Central memory CD4-positive, alpha-beta T cell (primary cell): ENCODE data around the gene SCAF8.

Experiments
- DNase-seq: peaks from one replicate; pipeline ENCODE4 v3.0.0; 2022

Gene SCAF8

GRCh38 chr6:154840363-154840762 lies 107.1 kb downstream of the SCAF8 start:
- DNase-seq, result no peak

GRCh38 chr6:154841109-154841508 lies 107.9 kb downstream of the SCAF8 start:
- DNase-seq, result no peak

GRCh38 chr6:154842833-154843232 lies 109.6 kb downstream of the SCAF8 start:
- DNase-seq, result no peak

- DNase-seq, result no peak
These were observed 114.1 kb downstream of the SCAF8 start for GRCh38 chr6:154847318-154847717.

- DNase-seq, result no peak
These were observed 115.4 kb downstream of the SCAF8 start for GRCh38 chr6:154848580-154848979.

- no peak for DNase-seq
These were observed 116.3 kb downstream of the SCAF8 start for GRCh38 chr6:154849475-154849874.

GRCh38 chr6:154852687-154853086 lies 119.5 kb downstream of the SCAF8 start:
- no peak for DNase-seq

GRCh38 chr6:154857529-154857928 lies 124.3 kb downstream of the SCAF8 start:
- no peak for DNase-seq

GRCh38 chr6:154861825-154862224 lies 128.6 kb downstream of the SCAF8 start:
- no peak for DNase-seq

GRCh38 chr6:154862536-154862935 lies 129.3 kb downstream of the SCAF8 start:
- DNase-seq, result no peak

- DNase-seq, result no peak
These were observed 130.8 kb downstream of the SCAF8 start for GRCh38 chr6:154864066-154864430.

GRCh38 chr6:154865291-154865690 lies 132.1 kb downstream of the SCAF8 start:
- no peak for DNase-seq

GRCh38 chr6:154868143-154868594 lies 135.0 kb downstream of the SCAF8 start:
- no peak for DNase-seq

GRCh38 chr6:154872542-154873114 lies 139.4 kb downstream of the SCAF8 start:
- DNase-seq, result no peak

GRCh38 chr6:154873546-154873945 lies 140.3 kb downstream of the SCAF8 start:
- no peak for DNase-seq

GRCh38 chr6:154874773-154875592 lies 141.8 kb downstream of the SCAF8 start:
- DNase-seq, result no peak

- DNase-seq, result no peak
These were observed 143.5 kb downstream of the SCAF8 start for GRCh38 chr6:154876486-154877280.

GRCh38 chr6:154878871-154879491 lies 145.8 kb downstream of the SCAF8 start:
- no peak for DNase-seq

- no peak for DNase-seq
These were observed 148.9 kb downstream of the SCAF8 start for GRCh38 chr6:154882107-154882506.
